HG03460 (cell line): ENCODE measurements around the gene XPR1.
A peak's percentile ranks its signal among the peaks of the same experiment; 100 is the strongest.

ENCODE experiments used
- ATAC-seq: cut with Tn5 transposase; IDR thresholded peaks from one replicate; pipeline ENCODE4 v1.9.1; 2021; ENCODE audit not compliant: unreplicated experiment

The XPR1 gene

DNA sequence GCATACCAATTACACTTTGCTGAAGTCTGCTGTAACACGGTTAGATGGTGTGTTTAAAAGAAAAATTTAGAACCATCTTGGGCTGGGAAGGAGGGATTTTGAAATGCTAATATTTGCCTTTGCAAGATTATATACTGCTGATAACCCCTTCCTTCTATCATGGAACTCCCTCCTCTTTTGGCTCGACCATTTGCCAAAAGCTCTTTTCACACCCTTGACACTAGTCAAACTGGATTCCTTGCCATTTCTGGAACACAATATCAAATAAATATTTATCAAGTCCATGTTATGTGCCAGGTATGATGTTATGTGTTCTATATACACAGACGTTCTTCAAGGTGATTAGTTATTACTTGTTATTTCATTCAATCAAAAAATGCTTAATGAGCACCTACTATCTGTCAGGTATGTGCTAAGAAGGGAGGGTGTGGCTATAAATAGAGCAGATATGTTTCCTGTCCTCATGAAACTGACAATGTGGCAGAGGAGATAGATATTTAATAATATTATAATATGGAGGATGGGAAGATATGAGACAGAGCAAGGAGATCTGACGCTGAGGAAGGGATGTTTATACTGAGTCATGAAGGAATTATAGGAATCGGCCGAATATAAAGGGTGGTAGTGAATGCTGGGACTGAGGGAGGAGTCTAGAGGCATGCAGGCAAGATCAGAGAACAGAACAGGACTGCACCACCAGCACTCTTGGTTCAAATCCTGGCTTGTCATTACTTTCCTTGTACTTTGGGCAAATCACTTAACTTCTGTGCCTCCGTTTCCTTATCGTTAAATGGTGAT is 16.1 kb upstream of the XPR1 start:
- no peak for ATAC-seq

GRCh38 chr1:180616439-180616838 is 15.4 kb upstream of the XPR1 start:
- no peak for ATAC-seq

DNA sequence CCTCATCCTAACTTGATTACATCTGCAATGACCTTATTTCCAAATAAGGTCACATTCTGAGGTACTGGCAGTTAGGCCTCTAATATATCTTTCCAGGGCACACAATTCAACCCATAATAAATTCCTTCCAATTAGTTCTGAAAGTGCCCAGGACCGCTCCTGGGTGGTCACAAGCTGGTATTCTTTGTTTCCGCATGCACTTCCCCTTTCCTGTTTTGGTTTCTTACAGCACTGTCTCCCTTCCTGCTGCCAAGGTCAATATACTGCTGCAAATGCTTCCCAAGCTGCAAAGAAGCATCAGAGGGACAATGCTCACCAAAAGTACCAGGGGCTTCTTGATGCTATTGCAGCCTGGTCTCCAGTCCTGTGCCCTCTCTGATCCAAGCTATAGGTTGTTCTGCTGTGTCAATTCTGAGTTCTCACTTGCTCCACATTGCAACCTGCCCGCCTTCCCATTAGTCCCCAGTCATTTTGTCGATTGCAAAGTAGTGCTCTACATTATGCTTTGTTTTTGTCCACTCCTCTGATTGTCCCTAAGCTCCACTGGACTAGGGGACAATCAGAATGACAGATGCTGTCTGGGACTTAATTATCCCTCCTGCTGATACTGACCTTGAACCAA is 13.9 kb upstream of the XPR1 start:
- no peak for ATAC-seq

DNA sequence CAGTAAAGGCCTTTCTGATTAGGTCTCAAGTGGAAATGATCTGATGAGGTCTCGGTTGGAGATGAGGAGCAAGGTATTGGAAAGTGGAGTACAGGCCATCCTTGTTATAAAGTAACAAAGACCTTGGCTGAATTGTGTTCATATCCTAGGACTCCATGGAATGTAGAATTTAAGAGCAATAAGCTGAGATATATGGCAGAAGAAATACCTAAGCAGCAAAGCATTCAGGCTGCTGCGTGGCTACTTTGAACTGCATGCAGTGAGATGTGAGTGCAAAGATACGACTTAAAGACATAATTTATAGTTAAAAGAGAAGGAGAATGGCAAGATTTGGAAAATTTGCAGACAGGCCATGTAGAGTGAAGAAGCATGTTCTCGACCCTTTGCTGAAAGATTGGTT is 11.2 kb upstream of the XPR1 start:
- ATAC-seq: no peak

- no peak for ATAC-seq
Measured at GRCh38 chr1:180622658-180623508, 8.9 kb upstream of the XPR1 start.

DNA sequence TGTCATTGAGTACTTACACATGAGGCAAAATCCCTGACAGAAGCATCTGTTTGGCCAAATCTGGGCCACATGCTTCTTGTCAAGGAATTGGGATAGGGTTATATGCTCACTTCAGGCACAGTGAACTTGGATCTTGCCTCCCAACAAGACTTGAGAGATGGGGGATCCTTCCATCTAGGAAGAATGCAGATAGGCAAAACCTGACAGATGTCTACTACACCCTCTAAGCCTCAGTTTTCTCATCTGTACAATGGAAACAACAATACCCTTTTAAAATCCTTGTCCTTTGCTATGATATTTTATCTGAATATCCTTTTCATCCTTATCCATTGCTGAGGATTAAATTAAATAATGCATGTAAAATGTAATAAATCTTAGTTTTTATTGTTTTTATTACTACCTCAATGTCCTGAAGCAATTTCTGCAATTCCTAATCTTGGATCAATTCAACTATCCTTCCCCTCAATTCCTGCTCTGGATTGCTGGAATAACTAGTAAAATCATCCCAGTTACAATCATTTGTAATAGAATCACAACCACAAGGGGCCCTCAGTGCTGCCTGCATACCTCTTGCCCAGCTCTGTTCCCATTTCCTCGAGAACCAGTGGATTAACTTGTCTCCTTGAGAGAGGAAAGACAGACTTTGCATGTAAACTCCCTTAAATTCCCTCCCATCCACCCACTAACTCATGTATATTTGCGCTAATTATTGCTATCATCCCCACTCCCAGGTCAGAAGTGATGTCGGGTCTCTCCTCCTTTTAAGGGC is 8.1 kb upstream of the XPR1 start:
- ATAC-seq: no peak

- no peak for ATAC-seq
Measured at GRCh38 chr1:180626711-180627110, 5.1 kb upstream of the XPR1 start.

GRCh38 chr1:180627411-180627810 is 4.4 kb upstream of the XPR1 start:
- ATAC-seq: no peak

GRCh38 chr1:180628646-180629045 is 3.2 kb upstream of the XPR1 start:
- ATAC-seq: no peak

- no peak for ATAC-seq
Measured at GRCh38 chr1:180630408-180631193, 1.2 kb upstream of the XPR1 start.

DNA sequence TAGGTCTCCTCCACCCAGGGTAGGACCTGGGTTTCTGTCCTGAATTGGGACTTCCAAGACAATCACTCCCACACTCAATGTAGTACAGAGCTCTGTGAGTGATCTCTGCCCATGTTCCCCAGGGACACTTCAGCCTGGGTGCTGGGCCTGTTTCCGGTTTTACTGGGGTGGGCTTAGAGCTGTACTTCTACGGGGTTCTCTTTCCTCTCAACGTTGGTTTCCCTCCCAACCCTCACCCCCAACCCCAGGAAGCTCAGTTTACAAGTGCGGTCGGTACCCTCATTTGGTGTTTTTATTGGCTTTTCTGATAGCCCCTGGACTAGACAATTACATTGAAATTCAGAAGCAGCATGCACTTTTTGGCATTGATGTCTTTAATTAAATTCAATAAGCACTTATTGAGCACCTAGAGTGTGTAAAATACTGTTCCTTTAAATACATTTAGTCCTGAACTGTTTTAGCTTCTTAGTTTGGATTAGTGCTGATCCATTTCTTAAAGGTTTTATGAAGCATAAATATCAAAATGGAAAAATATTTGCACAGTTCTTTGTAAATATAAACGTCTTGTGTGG is 542 bp upstream of the XPR1 start:
- ATAC-seq: no peak

GRCh38 chr1:180632326-180633056 is 669 bp downstream of the XPR1 start:
- ATAC-seq: peak; percentile 32

DNA sequence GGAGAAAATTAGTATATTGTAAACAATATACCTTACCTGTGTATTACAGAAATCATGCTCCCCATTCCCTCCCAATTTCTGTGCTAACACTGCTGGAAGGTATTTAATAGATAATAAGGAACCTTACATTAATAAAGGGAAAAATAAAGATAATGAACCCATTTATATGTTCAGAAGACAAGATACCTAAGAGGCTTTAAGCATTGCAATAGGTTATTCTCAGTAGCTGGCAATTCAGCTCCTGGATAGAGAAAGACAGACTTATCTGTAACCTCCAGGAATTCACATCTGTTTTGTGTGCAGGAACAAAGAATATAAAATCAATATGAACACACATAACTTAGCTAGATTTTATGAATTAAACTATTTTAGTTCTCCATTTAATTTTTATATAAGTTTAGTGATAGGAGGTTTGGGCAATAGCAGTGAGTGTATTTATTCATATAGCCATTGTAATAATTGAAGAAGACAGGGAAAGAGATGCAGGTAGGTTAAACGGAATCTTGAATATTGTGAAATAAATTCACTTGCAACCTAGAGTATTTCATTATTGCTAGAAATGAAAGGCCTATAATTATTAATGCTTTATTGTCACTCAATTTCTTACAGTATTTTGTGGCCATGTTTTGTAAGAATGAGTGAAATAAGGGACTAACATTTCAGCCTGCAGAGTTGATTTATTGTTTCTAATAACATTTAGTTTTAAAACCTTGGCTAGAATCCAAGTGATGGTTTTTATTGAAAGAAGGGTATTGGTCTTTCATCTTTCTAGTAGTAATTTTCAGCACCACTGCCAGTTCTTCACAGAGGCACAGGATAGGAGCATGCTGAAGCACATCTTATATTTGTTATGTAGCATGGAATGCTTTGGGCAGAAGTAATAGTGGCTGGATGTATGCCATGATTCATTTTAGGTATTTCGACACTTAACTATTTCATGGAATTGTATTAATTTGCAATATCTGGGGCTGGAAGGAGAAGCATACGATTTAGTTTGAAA is 1.5 kb downstream of the XPR1 start:
- ATAC-seq: no peak

DNA sequence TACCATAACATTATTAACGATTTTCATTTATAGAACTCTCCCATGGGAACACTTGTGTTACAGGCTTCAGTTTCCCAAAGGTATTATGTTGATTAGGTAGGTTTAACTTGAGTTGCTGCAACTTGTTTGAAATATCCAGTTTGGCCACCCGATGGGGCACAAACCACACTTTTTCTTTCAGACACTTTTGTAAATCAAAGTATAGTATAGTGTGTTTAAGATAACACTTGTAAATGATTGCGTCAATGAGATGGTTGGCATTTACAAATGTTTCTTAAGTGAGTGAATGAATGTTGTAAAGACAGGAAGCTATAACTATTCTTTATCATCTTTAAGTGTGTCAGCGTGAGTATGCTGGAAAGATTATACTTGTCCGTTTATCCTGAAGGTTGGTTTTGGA is 4.3 kb downstream of the XPR1 start:
- ATAC-seq: no peak

DNA sequence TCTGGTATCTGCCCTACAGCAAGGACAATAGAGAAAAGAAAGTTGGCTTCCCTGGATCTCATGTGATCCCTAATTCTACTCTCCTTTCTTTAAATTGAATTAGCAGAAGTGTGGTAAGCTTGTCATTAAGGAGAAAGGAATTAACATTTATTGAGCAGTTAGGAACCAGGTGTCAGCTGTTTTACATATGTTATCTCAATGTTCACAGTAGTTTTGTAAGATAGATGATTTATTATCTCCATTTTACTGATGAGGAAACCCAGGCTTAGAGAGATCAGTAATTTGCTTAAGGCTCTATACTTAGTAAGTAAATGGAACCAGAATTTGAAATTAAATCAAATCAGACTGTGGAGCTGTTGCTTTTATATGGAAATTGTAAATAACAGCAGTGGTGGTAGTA is 8.0 kb downstream of the XPR1 start:
- no peak for ATAC-seq

DNA sequence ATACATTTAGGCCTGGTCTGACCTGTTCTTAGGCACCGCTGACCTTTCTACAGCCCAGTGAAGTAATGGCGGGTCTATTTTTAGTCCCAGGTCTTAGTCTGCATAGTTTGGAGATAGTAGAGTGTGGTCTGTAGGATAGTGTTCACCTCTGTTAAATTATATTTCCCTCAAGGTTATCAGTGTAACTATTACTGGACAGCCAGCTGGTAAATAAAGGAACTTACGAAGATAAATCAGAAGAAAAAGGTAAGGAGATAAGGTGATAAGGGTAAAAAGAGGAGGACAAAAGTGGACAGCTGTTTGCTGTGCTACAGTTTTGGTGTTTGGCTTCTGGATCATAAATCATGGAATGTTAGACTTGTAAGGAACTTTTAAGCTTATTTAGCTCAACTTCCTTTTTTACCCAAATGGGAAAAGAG is 8.7 kb downstream of the XPR1 start:
- no peak for ATAC-seq

DNA sequence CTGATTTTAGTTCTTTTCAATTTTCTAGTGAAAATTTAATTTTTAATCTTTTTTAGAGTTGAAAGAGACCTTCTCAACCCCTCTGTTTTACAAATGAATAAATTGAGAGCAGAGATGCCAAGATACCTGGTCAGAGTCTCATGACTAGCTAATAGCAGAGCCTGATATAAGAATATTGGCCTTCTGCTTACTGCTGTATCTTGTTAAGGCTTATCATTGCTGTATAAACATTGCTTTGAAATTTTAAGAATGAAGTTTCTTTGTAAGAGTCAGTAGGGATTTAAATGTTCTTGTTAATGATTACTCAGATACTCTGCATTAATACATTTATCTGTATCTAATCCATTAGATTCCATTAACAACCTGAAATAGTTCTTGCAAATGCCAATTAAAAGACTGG is 9.8 kb downstream of the XPR1 start:
- no peak for ATAC-seq

DNA sequence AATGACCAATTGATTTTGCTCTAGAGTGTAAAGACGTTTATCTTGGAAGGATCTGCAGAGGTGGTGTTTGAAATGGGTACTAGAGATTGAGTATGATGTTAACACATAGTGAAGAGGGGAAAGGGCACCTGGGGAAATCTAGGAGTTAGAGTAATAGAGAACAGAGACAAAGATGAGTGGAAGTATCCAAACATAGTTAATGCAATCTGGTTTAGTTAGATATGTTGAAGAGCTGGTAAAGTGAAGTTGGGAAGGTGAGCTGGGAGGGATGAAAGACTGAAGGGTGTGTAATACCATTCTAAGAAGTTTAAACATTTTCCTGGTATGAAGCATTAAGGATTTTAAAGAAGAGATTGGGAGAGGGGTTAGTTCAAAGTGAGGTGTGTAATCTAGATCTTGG is 11.0 kb downstream of the XPR1 start:
- ATAC-seq: no peak
